DND-41 (cell line): Measurements from ENCODE around the gene MKNK1.

Source experiments
- ATAC-seq: fragments of 200-7000 bp; cut with Tn5 transposase; 3 replicates; pipeline ENCODE4 v1.9.1; 2021; ENCODE audit warnings: low read depth; ENCODE audit not compliant: insufficient read depth
- DNase-seq: peaks from one replicate; pipeline ENCODE4 v3.0.0-alpha.2; 2020
- H2AFZ ChIP-seq: 2 replicates; pipeline ENCODE4 v1.6.0; 2012; ENCODE audit warnings: low read depth, low read length
- H3K27ac ChIP-seq: 2 replicates; pipeline ENCODE4 v1.5.1; 2012; ENCODE audit warnings: low read length, inconsistent platforms
- H3K27me3 ChIP-seq: fragments of 200-600 bp; sonication (generic); 2 replicates; pipeline ENCODE4 v1.6.0; 2012; ENCODE audit warnings: low read length, mild to moderate bottlenecking, inconsistent platforms; ENCODE audit not compliant: insufficient read depth, poor library complexity
- H3K36me3 ChIP-seq: 2 replicates; pipeline ENCODE4 v1.5.1; 2012; ENCODE audit warnings: low read length, inconsistent platforms; ENCODE audit not compliant: insufficient read depth
- H3K4me1 ChIP-seq: 2 replicates; pipeline ENCODE4 v1.5.1; 2012; ENCODE audit warnings: mild to moderate bottlenecking, low read length; ENCODE audit not compliant: insufficient read depth
- H3K4me2 ChIP-seq: 2 replicates; pipeline ENCODE4 v1.6.0; 2012; ENCODE audit warnings: mild to moderate bottlenecking, moderate library complexity, low read length, inconsistent platforms; ENCODE audit not compliant: insufficient read depth
- H3K4me3 ChIP-seq, 2 experiments: fragments of 200-600 bp in 1 of 2; shearing (Covaris generic) in 1 of 2; 2 replicates each; pipeline ENCODE4 v1.5.1; 2012 to 2016; ENCODE audit warnings: inconsistent platforms in 2 of 2, low read length in 2 of 2, mild to moderate bottlenecking in 2 of 2, low read depth in 1 of 2, moderate library complexity in 1 of 2
- H3K79me2 ChIP-seq: 2 replicates; pipeline ENCODE4 v1.6.0; 2012; ENCODE audit warnings: low read length, inconsistent platforms; ENCODE audit not compliant: insufficient read depth
- H3K9ac ChIP-seq: 2 replicates; pipeline ENCODE4 v1.6.0; 2012; ENCODE audit warnings: low read depth, mild to moderate bottlenecking, inconsistent platforms, low read length, moderate library complexity
- H3K9me3 ChIP-seq: 2 replicates; pipeline ENCODE4 v1.5.1; 2012; ENCODE audit warnings: low read length, moderate library complexity, mild to moderate bottlenecking, inconsistent platforms; ENCODE audit not compliant: insufficient read depth, severe bottlenecking
- H4K20me1 ChIP-seq: 2 replicates; pipeline ENCODE4 v1.6.0; 2012; ENCODE audit warnings: low read length; ENCODE audit not compliant: insufficient read depth
- EZH2 ChIP-seq: IDR thresholded peaks from 3 replicates; pipeline ENCODE4 v1.6.1; 2012; ENCODE audit warnings: borderline replicate concordance, low read depth, mild to moderate bottlenecking, moderate library complexity, low read length, inconsistent platforms; ENCODE audit not compliant: severe bottlenecking
- TF ChIP-seq, protein P1 (sequence below): IDR thresholded peaks from 2 replicates; pipeline ENCODE4 v1.5.1; 2012; ENCODE audit warnings: borderline replicate concordance, low read length, moderate library complexity, mild to moderate bottlenecking; ENCODE audit not compliant: poor library complexity, severe bottlenecking; ENCODE audit errors: extremely low read depth

Gene MKNK1

DNA sequence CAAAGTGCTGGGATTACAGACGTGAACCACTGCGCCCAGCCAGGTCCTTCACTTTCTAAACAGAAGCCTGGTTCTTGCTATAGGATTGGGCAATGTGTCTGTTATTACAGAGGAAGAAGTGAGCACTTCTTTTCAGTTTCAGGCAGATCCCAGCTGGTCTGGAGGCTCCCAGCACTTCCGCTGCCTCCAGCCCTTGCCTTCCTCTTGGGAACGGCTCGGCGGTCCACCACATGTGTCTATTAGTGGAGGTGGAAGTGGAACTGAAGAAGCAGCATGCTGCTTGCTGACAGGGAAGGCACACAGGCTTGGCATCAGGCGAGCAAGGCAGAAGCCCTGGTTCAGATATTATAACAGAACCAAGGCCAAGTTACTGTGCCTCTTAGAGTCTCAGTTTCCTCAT, 17.0 kb downstream of the MKNK1 start:
- DNase-seq (no peak), ATAC-seq (no peak)
- Histone ChIP-seq H3K27ac (no peak overlapping the region), H3K9ac (no peak overlapping the region), H3K4me3 (no peak overlapping the region), H4K20me1 (no peaks in the 10 kb centered on the region; the same call in 1 of the 2 replicates), H3K4me1 (peaks cover 2% of the 10 kb centered on the region; the same call in 1 of the 2 replicates), H3K4me2 (no peak overlapping the region), H2AFZ (no peak overlapping the region), H3K79me2 (no peaks in the 10 kb centered on the region), H3K27me3 (no peaks in the 10 kb centered on the region), H3K9me3 (no peaks in the 10 kb centered on the region), H3K36me3 (peaks cover 32% of the 10 kb centered on the region)
- no peak for TF ChIP-seq EZH2
- TF ChIP-seq, protein P1, sequence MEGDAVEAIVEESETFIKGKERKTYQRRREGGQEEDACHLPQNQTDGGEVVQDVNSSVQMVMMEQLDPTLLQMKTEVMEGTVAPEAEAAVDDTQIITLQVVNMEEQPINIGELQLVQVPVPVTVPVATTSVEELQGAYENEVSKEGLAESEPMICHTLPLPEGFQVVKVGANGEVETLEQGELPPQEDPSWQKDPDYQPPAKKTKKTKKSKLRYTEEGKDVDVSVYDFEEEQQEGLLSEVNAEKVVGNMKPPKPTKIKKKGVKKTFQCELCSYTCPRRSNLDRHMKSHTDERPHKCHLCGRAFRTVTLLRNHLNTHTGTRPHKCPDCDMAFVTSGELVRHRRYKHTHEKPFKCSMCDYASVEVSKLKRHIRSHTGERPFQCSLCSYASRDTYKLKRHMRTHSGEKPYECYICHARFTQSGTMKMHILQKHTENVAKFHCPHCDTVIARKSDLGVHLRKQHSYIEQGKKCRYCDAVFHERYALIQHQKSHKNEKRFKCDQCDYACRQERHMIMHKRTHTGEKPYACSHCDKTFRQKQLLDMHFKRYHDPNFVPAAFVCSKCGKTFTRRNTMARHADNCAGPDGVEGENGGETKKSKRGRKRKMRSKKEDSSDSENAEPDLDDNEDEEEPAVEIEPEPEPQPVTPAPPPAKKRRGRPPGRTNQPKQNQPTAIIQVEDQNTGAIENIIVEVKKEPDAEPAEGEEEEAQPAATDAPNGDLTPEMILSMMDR = no peak

DNA sequence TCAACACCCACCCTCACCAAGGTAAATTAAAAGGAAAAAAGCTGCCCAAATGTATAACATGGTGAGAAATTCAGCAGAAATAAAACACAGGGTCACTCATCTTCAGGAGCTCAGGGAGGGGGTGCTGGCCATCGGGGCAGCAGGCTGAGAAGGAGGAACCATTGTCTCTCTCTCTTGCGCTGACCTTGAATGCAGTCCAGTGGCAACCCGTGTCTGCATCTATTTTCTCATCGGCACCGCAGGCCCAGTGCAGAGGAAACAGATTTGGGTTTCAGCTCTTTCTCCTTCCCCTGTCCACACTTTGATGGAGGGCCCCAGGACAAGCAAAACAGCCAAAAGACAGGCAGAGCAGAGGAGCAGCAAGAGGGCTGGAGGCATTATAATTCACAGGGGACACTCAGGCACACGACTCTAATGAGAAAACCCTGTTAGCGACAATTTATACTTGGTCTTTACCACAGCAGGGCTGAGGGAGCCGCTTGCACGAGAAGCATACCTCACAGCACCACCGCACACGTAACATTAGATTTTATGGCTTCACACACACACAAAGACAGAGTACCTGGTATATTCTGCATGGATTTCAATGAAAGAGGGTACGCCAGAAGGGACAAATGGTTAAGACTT, 18.6 kb downstream of the MKNK1 start:
- Histone ChIP-seq H3K4me2 (no peak overlapping the region), H3K4me3 (no peak overlapping the region), H3K4me1 (peaks cover 10% of the 10 kb centered on the region), H3K79me2 (no peaks in the 10 kb centered on the region), H4K20me1 (no peaks in the 10 kb centered on the region; the same call in 1 of the 2 replicates), H3K27ac (no peak overlapping the region), H3K36me3 (peaks cover 20% of the 10 kb centered on the region), H3K27me3 (no peaks in the 10 kb centered on the region), H3K9ac (no peak overlapping the region), H3K9me3 (no peaks in the 10 kb centered on the region), H2AFZ (no peak overlapping the region)
- DNase-seq (no peak), ATAC-seq (no peak)
- TF ChIP-seq, protein P1 = no peak
- TF ChIP-seq EZH2 = no peak

DNA sequence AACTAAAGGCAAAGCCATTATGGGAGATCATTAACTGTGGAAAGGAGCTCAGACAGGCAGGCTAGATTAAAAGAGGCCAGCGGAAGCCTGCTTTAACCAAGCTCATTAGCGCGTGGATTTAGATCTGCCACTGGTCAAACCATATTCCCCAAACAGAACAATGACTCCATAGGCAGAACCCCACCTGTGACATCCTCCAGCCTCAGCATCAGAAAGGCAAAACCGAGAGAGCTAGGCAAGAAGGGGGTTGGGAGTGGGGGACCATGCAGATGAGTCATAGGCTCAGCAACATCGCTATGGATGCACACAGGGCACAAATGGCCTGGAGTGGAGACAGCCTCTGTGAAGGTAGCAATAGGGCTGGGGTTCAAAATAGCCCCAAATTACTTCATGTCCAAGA, 20.6 kb downstream of the MKNK1 start:
- no peak for TF ChIP-seq EZH2
- TF ChIP-seq, protein P1 = no peak
- no peak for ATAC-seq
- peaks cover 10% of the 10 kb centered on the region for H3K4me1 ChIP-seq
- H3K4me2 ChIP-seq = no peak overlapping the region
- H3K36me3 ChIP-seq = peaks cover 22% of the 10 kb centered on the region
- H3K27me3 ChIP-seq = no peaks in the 10 kb centered on the region
- no peaks in the 10 kb centered on the region for H4K20me1 ChIP-seq
- no peak overlapping the region for H3K27ac ChIP-seq
- H3K79me2 ChIP-seq = no peaks in the 10 kb centered on the region
- no peak for DNase-seq
- H3K9me3 ChIP-seq = no peaks in the 10 kb centered on the region
- H2AFZ ChIP-seq = no peak overlapping the region
- H3K4me3 ChIP-seq = no peak overlapping the region
- no peak overlapping the region for H3K9ac ChIP-seq
